SH-SY5Y (cell line): ENCODE results near the gene FRY.

Source experiments
- GATA2 ChIP-seq: IDR thresholded peaks from 2 replicates; pipeline ENCODE4 v1.6.1; 2011; ENCODE audit warnings: mild to moderate bottlenecking, low read depth, low read length
- GATA3 ChIP-seq: IDR thresholded peaks from 2 replicates; pipeline ENCODE4 v1.6.1; 2011; ENCODE audit warnings: low read depth, mild to moderate bottlenecking, low read length, moderate library complexity

GRCh38 chr13:32045982-32046785 lies 14.6 kb downstream of the FRY start:
- TF ChIP-seq GATA2 (no peak), GATA3 (no peak)
